NAMALWA (cell line): Measurements from ENCODE around the gene APCDD1.

Source experiments
- DNase-seq: peaks from one replicate; pipeline ENCODE4 v3.0.0-alpha.2; 2015; ENCODE audit warnings: low spot score

The APCDD1 gene

GRCh38 chr18:10432781-10433180, 21.7 kb upstream of the APCDD1 start:
- DNase-seq = no peak

GRCh38 chr18:10436160-10436559, 18.3 kb upstream of the APCDD1 start:
- no peak for DNase-seq

- peak; percentile 49 for DNase-seq
Measured at GRCh38 chr18:10437837-10438236, 16.6 kb upstream of the APCDD1 start.

- DNase-seq = no peak
Measured at GRCh38 chr18:10439898-10440297, 14.5 kb upstream of the APCDD1 start.

- DNase-seq = no peak
Measured at GRCh38 chr18:10440884-10441283, 13.6 kb upstream of the APCDD1 start.

GRCh38 chr18:10441472-10441871, 13.0 kb upstream of the APCDD1 start:
- DNase-seq = no peak

- DNase-seq = no peak
Measured at GRCh38 chr18:10442551-10442971, 11.9 kb upstream of the APCDD1 start.

GRCh38 chr18:10443001-10443400, 11.4 kb upstream of the APCDD1 start:
- DNase-seq = no peak

GRCh38 chr18:10444314-10445006, 10.0 kb upstream of the APCDD1 start:
- DNase-seq = no peak

GRCh38 chr18:10449396-10449795, 5.0 kb upstream of the APCDD1 start:
- no peak for DNase-seq

- no peak for DNase-seq
Measured at GRCh38 chr18:10450986-10451385, 3.4 kb upstream of the APCDD1 start.

- no peak for DNase-seq
Measured at GRCh38 chr18:10453261-10453805, 1.1 kb upstream of the APCDD1 start.

- no peak for DNase-seq
Measured at GRCh38 chr18:10454681-10455557, 484 bp downstream of the APCDD1 start.

- DNase-seq = no peak
Measured at GRCh38 chr18:10455726-10456453, 1.5 kb downstream of the APCDD1 start.

- no peak for DNase-seq
Measured at GRCh38 chr18:10456718-10457117, 2.3 kb downstream of the APCDD1 start.

- no peak for DNase-seq
Measured at GRCh38 chr18:10457128-10457527, 2.7 kb downstream of the APCDD1 start.

GRCh38 chr18:10457767-10458166, 3.3 kb downstream of the APCDD1 start:
- DNase-seq = no peak

- DNase-seq = no peak
Measured at GRCh38 chr18:10458691-10459090, 4.3 kb downstream of the APCDD1 start.

- no peak for DNase-seq
Measured at GRCh38 chr18:10459587-10459986, 5.2 kb downstream of the APCDD1 start.

- DNase-seq = no peak
Measured at GRCh38 chr18:10460414-10461018, 6.1 kb downstream of the APCDD1 start.

GRCh38 chr18:10461989-10462388, 7.6 kb downstream of the APCDD1 start:
- no peak for DNase-seq

- no peak for DNase-seq
Measured at GRCh38 chr18:10462597-10462996, 8.2 kb downstream of the APCDD1 start.
